OCI-LY3 (cell line): ENCODE results near the gene SOX14.

Source experiments
- H2AFZ ChIP-seq: fragments of 200-600, 300-600 bp; shearing (Covaris generic); 2 replicates; pipeline ENCODE4 v1.6.0; 2014; ENCODE audit warnings: antibody characterized with exemption, low read depth, low read length
- H3K27ac ChIP-seq: fragments of 200-600, 300-600 bp; sonication (generic); 2 replicates; pipeline ENCODE4 v1.5.1; 2014; ENCODE audit warnings: mild to moderate bottlenecking, low read length, moderate library complexity, mixed read lengths
- H3K27me3 ChIP-seq: fragments of 200-600, 300-600 bp; sonication (generic); 2 replicates; pipeline ENCODE4 v1.6.1; 2014; ENCODE audit warnings: low read depth, low read length, mixed read lengths
- H3K36me3 ChIP-seq: fragments of 200-600, 300-600 bp; sonication (generic); replicated peaks from 2 replicates; pipeline ENCODE3; 2014; ENCODE audit warnings: low read depth, low read length, mixed read lengths
- H3K4me1 ChIP-seq: fragments of 300-600, 200-600 bp; sonication (generic); 2 replicates; pipeline ENCODE4 v1.6.1; 2014; ENCODE audit warnings: low read length, mixed read lengths
- H3K4me2 ChIP-seq: fragments of 200-600, 300-600 bp; sonication (generic); 2 replicates; pipeline ENCODE4 v1.6.1; 2014; ENCODE audit warnings: low read length, mixed read lengths
- H3K4me3 ChIP-seq: fragments of 300-600, 200-600 bp; sonication (generic); 2 replicates; pipeline ENCODE4 v1.5.1; 2014; ENCODE audit warnings: antibody characterized with exemption, mild to moderate bottlenecking, low read length, moderate library complexity
- H3K79me2 ChIP-seq: fragments of 300-600, 200-600 bp; shearing (Covaris generic); 2 replicates; pipeline ENCODE4 v1.6.1; 2014; ENCODE audit warnings: mild to moderate bottlenecking, low read length, mixed read lengths
- H3K9ac ChIP-seq: fragments of 300-600, 200-600 bp; shearing (Covaris generic); 2 replicates; pipeline ENCODE4 v1.6.0; 2014; ENCODE audit warnings: mild to moderate bottlenecking, low read length, moderate library complexity
- H3K9me3 ChIP-seq: fragments of 200-600, 300-600 bp; shearing (Covaris generic); 2 replicates; pipeline ENCODE4 v1.6.1; 2014; ENCODE audit warnings: low read length, mixed read lengths; ENCODE audit not compliant: insufficient read depth
- H4K20me1 ChIP-seq: fragments of 200-600, 300-600 bp; sonication (generic); 2 replicates; pipeline ENCODE4 v1.6.1; 2016; ENCODE audit warnings: low read length, mixed read lengths; ENCODE audit not compliant: insufficient read depth
- CTCF ChIP-seq: fragments of 200-600, 300-600 bp; sonication (generic); IDR thresholded peaks from 2 replicates; pipeline ENCODE4 v1.5.1; 2014; ENCODE audit warnings: antibody characterized with exemption, low read length, low read depth
- EZH2phosphoT487 ChIP-seq: fragments of 200-600 bp; shearing (Covaris generic); IDR thresholded peaks from 2 replicates; pipeline ENCODE4 v1.6.1; 2018; ENCODE audit warnings: antibody characterized with exemption, mixed run types, low read depth

SOX14 gene

GRCh38 chr3:137770835-137771399 lies 6.8 kb downstream of the SOX14 start:
- Histone ChIP-seq H3K27me3 (no peaks in the 10 kb centered on the region), H3K27ac (no peak overlapping the region), H4K20me1 (no peaks in the 10 kb centered on the region), H3K4me3 (no peak overlapping the region), H3K9me3 (no peaks in the 10 kb centered on the region), H3K4me1 (no peaks in the 10 kb centered on the region), H2AFZ (no peak overlapping the region), H3K4me2 (no peak overlapping the region), H3K79me2 (no peaks in the 10 kb centered on the region), H3K9ac (no peak overlapping the region), H3K36me3 (no peaks in the 10 kb centered on the region)
- TF ChIP-seq EZH2phosphoT487: no peak
- TF ChIP-seq CTCF: no peak

DNA sequence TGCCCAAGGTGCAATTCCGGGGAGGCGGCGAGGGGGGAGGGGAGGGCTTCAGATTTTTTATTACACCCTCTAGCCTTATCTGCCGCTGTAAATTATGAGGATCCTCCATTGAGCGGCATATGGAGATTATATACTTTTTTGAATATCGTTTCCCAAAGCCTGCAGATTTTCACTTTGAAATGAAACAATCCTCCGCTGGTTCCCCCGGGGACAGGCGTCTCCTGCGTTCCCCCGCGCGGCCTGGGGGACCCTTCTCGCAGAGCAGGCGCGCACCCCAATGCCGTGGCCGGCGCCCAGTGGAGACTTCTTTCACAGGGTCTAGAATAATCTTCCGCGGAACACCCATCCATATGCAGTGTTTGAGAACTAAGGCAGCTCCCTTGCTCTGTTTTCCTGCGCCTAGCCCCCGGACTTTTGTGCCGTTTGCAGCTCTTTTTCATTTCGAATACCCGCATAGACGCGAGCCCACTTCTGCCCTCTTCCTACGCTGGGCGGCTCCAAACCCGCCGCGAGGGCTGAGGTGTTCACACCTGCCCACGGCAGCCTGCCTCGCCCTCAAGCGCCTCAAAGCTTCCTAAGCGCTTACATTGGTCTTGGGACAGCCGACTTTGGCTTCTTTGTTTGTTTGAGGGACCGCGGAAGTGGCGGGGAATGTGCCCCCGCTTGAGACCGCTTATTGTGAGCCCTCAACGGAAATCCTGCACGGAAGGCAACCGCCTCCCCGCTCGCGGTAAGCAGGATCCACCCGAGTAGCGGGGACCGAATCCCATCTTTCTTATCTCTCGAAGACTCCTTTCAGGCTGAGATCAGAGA lies 7.5 kb downstream of the SOX14 start:
- no peak overlapping the region for H3K4me2 ChIP-seq
- H4K20me1 ChIP-seq: no peaks in the 10 kb centered on the region
- H3K36me3 ChIP-seq: no peaks in the 10 kb centered on the region
- H3K79me2 ChIP-seq: no peaks in the 10 kb centered on the region
- no peak overlapping the region for H2AFZ ChIP-seq
- no peak overlapping the region for H3K9ac ChIP-seq
- H3K4me3 ChIP-seq: no peak overlapping the region
- H3K4me1 ChIP-seq: no peaks in the 10 kb centered on the region
- H3K27ac ChIP-seq: no peak overlapping the region
- no peaks in the 10 kb centered on the region for H3K9me3 ChIP-seq
- no peaks in the 10 kb centered on the region for H3K27me3 ChIP-seq
- TF ChIP-seq CTCF: no peak
- no peak for TF ChIP-seq EZH2phosphoT487

DNA sequence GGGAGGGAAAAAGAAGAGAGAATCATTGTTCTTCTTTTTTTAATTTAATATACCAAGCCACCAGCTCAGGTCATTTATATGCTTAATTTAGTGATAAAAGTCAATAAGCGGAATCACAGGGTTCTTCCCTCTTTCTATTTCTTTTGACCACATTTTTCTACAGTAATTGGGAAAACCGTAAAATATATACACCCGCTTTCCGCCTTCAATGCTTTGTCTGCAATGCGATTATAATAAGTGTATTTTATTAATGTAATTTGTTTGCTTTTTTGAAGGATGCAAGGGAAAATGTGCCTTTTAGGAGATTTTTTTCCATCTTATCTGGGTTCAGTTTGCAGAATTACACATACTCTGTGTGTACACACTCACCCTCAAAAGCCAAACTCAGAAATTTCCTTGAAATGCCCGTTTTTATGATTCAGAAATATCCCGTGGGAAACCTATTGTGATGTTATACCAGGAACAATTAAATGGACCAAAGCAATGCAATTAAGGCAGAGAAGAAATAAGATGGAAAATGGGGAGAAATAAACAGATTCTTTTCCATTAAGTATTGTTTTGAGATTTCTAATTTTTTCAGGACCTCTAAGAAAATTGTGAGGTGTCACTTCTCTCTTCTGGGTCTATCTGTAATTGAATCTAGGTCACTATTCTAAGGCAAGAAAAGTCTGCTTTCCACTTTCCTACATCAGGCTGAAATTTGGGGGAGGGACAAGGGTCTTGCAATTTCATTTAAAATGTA lies 8.3 kb downstream of the SOX14 start:
- TF ChIP-seq EZH2phosphoT487 (no peak), CTCF (no peak)
- Histone ChIP-seq H4K20me1 (no peaks in the 10 kb centered on the region), H3K9ac (no peak overlapping the region), H3K36me3 (no peaks in the 10 kb centered on the region), H3K4me2 (no peak overlapping the region), H2AFZ (no peak overlapping the region), H3K27ac (no peak overlapping the region), H3K4me1 (no peaks in the 10 kb centered on the region), H3K4me3 (no peak overlapping the region), H3K9me3 (no peaks in the 10 kb centered on the region), H3K79me2 (no peaks in the 10 kb centered on the region), H3K27me3 (no peaks in the 10 kb centered on the region)

DNA sequence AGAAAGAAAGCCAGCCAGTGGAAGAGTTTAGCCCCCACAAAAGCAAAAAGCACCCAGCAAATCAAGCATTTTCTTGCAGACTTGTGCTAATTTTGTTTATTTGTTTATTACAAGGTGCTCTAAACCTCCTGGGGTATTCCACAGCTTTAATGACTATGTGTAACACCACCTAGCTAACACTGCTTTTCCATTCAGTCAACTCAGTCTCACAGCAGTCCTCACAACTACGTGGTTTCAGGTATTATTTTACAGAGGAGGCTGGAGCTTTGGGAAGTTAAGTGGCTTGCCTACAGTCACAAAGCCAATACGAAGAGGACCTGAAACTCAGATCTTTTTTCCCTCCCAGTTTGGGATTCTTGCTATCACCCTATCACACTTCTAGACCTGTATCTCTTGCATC lies 14.8 kb downstream of the SOX14 start:
- no peak overlapping the region for H3K4me3 ChIP-seq
- no peak overlapping the region for H3K27ac ChIP-seq
- H3K4me1 ChIP-seq: no peaks in the 10 kb centered on the region
- TF ChIP-seq CTCF (no peak), EZH2phosphoT487 (no peak)
- H4K20me1 ChIP-seq: no peaks in the 10 kb centered on the region
- no peaks in the 10 kb centered on the region for H3K9me3 ChIP-seq
- no peak overlapping the region for H2AFZ ChIP-seq
- no peak overlapping the region for H3K4me2 ChIP-seq
- H3K9ac ChIP-seq: no peak overlapping the region
- H3K79me2 ChIP-seq: no peaks in the 10 kb centered on the region
- H3K36me3 ChIP-seq: no peaks in the 10 kb centered on the region
- no peaks in the 10 kb centered on the region for H3K27me3 ChIP-seq
